ENCODE data around the gene ITGB2. TPM values are rescaled to one million over a fixed set of nuclear protein-coding genes. Genes with fewer than 3 reads are reported as not detected.

The ITGB2 gene
- total and polyA plus RNA-seq, 2 donors from 2014 or later: 9.5 to 111 TPM

- no peak overlapping the region for H3K27ac ChIP-seq (ENCODE audit: low read depth in 2 of 2, low read length in 2 of 2)
- peaks cover 0 to 5% (median 0%) of the 10 kb centered on the region in 3 donors for H3K4me1 ChIP-seq (ENCODE audit: control insufficient read depth in 2 of 3, insufficient read depth in 2 of 3, low read depth in 1 of 3, low read length in 3 of 3)
- no peak overlapping the region for H3K9ac ChIP-seq (ENCODE audit: low read length in 3 of 3)
- intact Hi-C loops (cut with DNase I): loop anchor here (5.0 kb wide), 1 partner anchor 178 kb away; no protein-coding TSS in a partner anchor
- no peaks in the 10 kb centered on the region for H3K9me3 ChIP-seq (ENCODE audit: control insufficient read depth in 2 of 3, insufficient read depth in 1 of 3, low read length in 3 of 3)
- FAIRE-seq (no peak), DNase-seq (peak in 1 of 5 donors; percentile 76)
- no peak for TF ChIP-seq CTCF (IDR thresholded peaks at IDR 0.05; ENCODE audit: borderline replicate concordance, extremely low read depth, insufficient read depth)
- H3K4me3 ChIP-seq (ENCODE audit: low read length in 3 of 3): no peak overlapping the region
- no peaks in the 10 kb centered on the region for H3K27me3 ChIP-seq (ENCODE audit: control insufficient read depth, insufficient read depth, low read length)
- H3K36me3 ChIP-seq (ENCODE audit: control insufficient read depth in 2 of 3, insufficient read depth in 3 of 3, low read length in 3 of 3): peaks cover 0 to 3% (median 3%) of the 10 kb centered on the region in 3 donors
Measured at GRCh38 chr21:44949161-44949778, 28.6 kb upstream of the ITGB2 start.

GRCh38 chr21:44948426-44949120, 27.9 kb upstream of the ITGB2 start:
- no peak for TF ChIP-seq CTCF (IDR thresholded peaks at IDR 0.05; ENCODE audit: borderline replicate concordance, extremely low read depth, insufficient read depth)
- Histone ChIP-seq H3K4me3 (ENCODE audit: low read length in 3 of 3) (no peak overlapping the region), H3K4me1 (ENCODE audit: control insufficient read depth in 2 of 3, insufficient read depth in 2 of 3, low read depth in 1 of 3, low read length in 3 of 3) (peaks cover 0 to 5% (median 0%) of the 10 kb centered on the region in 3 donors), H3K27me3 (ENCODE audit: control insufficient read depth, insufficient read depth, low read length) (no peaks in the 10 kb centered on the region), H3K36me3 (ENCODE audit: control insufficient read depth in 2 of 3, insufficient read depth in 3 of 3, low read length in 3 of 3) (peaks cover 0 to 3% (median 3%) of the 10 kb centered on the region in 3 donors), H3K9ac (ENCODE audit: low read length in 3 of 3) (no peak overlapping the region), H3K27ac (ENCODE audit: low read depth in 2 of 2, low read length in 2 of 2) (no peak overlapping the region), H3K9me3 (ENCODE audit: control insufficient read depth in 2 of 3, insufficient read depth in 1 of 3, low read length in 3 of 3) (no peaks in the 10 kb centered on the region)
- intact Hi-C loops (cut with DNase I): loop anchor here (5.0 kb wide), 1 partner anchor 179 kb away; no protein-coding TSS in a partner anchor
- DNase-seq (peak in 1 of 5 donors; percentile 71), FAIRE-seq (no peak)

GRCh38 chr21:44947930-44948331, 27.2 kb upstream of the ITGB2 start:
- no peak overlapping the region for H3K4me3 ChIP-seq (ENCODE audit: low read length in 3 of 3)
- H3K4me1 ChIP-seq (ENCODE audit: control insufficient read depth in 2 of 3, insufficient read depth in 2 of 3, low read depth in 1 of 3, low read length in 3 of 3): peaks cover 0 to 5% (median 0%) of the 10 kb centered on the region in 3 donors
- FAIRE-seq (no peak), DNase-seq (peak in 1 of 5 donors; percentile 78)
- intact Hi-C loops (cut with DNase I): loop anchor here (5.0 kb wide), 1 partner anchor 179 kb away; no protein-coding TSS in a partner anchor
- peaks cover 0 to 3% (median 3%) of the 10 kb centered on the region in 3 donors for H3K36me3 ChIP-seq (ENCODE audit: control insufficient read depth in 2 of 3, insufficient read depth in 3 of 3, low read length in 3 of 3)
- no peaks in the 10 kb centered on the region for H3K27me3 ChIP-seq (ENCODE audit: control insufficient read depth, insufficient read depth, low read length)
- H3K9ac ChIP-seq (ENCODE audit: low read length in 3 of 3): no peak overlapping the region
- no peak for TF ChIP-seq CTCF (IDR thresholded peaks at IDR 0.05; ENCODE audit: borderline replicate concordance, extremely low read depth, insufficient read depth)
- H3K27ac ChIP-seq (ENCODE audit: low read depth in 2 of 2, low read length in 2 of 2): no peak overlapping the region
- H3K9me3 ChIP-seq (ENCODE audit: control insufficient read depth in 2 of 3, insufficient read depth in 1 of 3, low read length in 3 of 3): no peaks in the 10 kb centered on the region

Measured in kidney (tissue), 14 donors.